GM21515 (cell line): ENCODE measurements around the gene PDE6A.

ENCODE experiments used
- ATAC-seq: cut with Tn5 transposase; IDR thresholded peaks from one replicate; pipeline ENCODE4 v1.9.1; 2021; ENCODE audit not compliant: unreplicated experiment

Gene PDE6A

GRCh38 chr5:149820536-149821510, 123.8 kb downstream of the PDE6A start:
- ATAC-seq, result no peak

DNA sequence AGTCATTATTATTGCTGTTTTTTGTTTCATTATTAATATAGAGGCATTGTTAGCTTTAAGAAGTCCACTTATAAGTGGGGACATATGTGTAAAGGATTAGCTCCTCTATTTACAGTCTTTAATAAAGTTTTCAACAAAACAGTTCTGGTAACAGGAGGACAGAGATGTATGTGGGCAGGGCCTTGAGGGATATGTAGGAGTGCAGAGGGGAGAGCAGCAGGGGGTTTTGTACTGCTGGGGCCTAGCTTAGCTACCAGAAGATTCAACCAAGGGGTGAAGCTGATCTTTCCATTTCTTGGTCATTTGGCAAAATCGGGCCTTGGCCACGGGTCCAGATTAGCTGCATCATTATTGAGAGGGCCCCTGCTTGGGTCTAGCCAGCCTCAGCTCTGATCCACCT, 124.6 kb downstream of the PDE6A start:
- no peak for ATAC-seq

- ATAC-seq, result no peak
These were observed 126.5 kb downstream of the PDE6A start for GRCh38 chr5:149818116-149818515.

- no peak for ATAC-seq
These were observed 127.0 kb downstream of the PDE6A start for GRCh38 chr5:149817539-149818060.

GRCh38 chr5:149816661-149817060, 127.9 kb downstream of the PDE6A start:
- no peak for ATAC-seq

GRCh38 chr5:149811453-149811852, 133.1 kb downstream of the PDE6A start:
- no peak for ATAC-seq

DNA sequence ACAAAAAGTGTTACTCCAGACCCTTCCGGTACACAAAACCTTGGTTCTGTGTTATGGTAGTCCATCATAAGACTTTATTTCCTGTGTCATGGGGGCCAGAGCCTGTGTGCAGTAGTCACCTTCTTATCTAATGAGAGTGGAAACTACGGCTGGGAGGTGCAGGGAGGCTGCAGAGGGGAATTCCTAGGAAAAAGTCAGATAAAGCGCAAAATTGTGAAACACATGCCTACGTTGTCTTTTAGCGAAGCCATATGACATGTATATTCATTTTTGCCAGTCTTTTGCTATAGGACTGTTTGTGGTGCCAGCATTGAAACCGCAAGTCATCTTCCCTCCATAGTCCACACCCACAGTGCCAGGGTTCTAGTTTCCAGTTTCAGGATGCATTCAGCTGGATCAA, 133.7 kb downstream of the PDE6A start:
- no peak for ATAC-seq

DNA sequence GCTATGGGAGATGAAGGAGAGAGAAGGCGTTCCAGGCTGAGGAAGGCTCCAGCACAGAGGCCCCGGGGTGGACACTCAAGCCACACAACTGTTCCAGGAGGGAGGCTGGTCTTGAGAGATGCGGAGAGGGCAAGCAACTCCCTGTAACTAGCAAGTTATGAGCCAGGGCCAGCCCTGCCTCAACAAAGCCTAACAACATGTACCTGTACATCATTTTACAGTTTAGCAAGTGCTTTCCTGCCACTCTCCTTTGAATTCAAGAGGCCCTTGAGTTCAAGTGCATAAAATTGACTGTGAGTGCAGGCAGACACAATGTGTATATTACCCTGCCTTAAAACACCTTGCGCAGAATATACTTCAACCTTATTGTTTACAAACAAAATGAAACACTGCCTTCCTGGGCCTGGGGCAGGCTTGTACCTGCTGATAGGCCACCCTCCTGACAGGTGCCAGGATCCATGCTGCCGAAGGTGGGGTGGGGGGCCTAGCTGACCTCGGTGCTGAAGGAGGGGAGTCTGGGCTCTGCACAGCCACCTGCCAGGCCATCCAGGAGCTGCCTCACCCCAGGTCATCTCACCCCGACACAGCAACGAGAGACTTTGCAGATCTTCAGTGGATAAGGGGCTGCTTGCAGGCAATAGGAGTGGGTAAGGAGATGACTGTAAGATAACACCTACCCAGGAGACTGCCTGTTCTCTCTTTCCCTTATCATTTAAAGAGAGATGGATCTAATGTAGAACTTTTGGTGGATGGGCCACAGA, 134.5 kb downstream of the PDE6A start:
- no peak for ATAC-seq

GRCh38 chr5:149808264-149808982, 136.2 kb downstream of the PDE6A start:
- ATAC-seq, result no peak
